ENCODE data around the gene FLOT2. TPM values are rescaled to one million over a fixed set of nuclear protein-coding genes. Genes with fewer than 3 reads are reported as not detected.
A peak's percentile ranks its signal among the peaks of the same experiment; 100 is the strongest.

FLOT2 gene
- total RNA-seq, 1 donor: 35.1 TPM

- Histone ChIP-seq H3K79me2 (ENCODE audit: insufficient read depth, low read length) (peaks cover 96% of the 10 kb centered on the region), H3K27me3 (ENCODE audit: insufficient read depth, low read length) (no peaks in the 10 kb centered on the region), H3K4me2 (ENCODE audit: insufficient read depth, low read length) (no peak overlapping the region), H3K4me1 (ENCODE audit: insufficient read depth, low read length) (peaks cover 44% of the 10 kb centered on the region), H3K4me3 (ENCODE audit: insufficient read depth, low read length) (no peak overlapping the region), H3K9me3 (ENCODE audit: low read depth, low read length) (no peaks in the 10 kb centered on the region), H3K27ac (ENCODE audit: low read depth, low read length) (peak overlapping the region; percentile 94), H3K36me3 (ENCODE audit: insufficient read depth, low read length) (peaks cover 10% of the 10 kb centered on the region), H4K20me1 (ENCODE audit: insufficient read depth, low read length) (peaks cover 50% of the 10 kb centered on the region), H2AFZ (ENCODE audit: low read length) (no peak overlapping the region)
- no peak for DNase-seq (ENCODE audit: insufficient read length, low spot score, missing footprints)
- TF ChIP-seq CTCF (IDR thresholded peaks at IDR 0.05; ENCODE audit: extremely low read depth, low read depth, low read length): no peak
Observed at GRCh38 chr17:28944343-28944742, 46.8 kb upstream of the FLOT2 start.

- no peak overlapping the region for H2AFZ ChIP-seq (ENCODE audit: low read length)
- no peak overlapping the region for H3K27ac ChIP-seq (ENCODE audit: low read depth, low read length)
- no peak overlapping the region for H3K4me2 ChIP-seq (ENCODE audit: insufficient read depth, low read length)
- peaks cover 47% of the 10 kb centered on the region for H3K4me1 ChIP-seq (ENCODE audit: insufficient read depth, low read length)
- no peak for DNase-seq (ENCODE audit: insufficient read length, low spot score, missing footprints)
- no peak overlapping the region for H3K4me3 ChIP-seq (ENCODE audit: insufficient read depth, low read length)
- H3K27me3 ChIP-seq (ENCODE audit: insufficient read depth, low read length): no peaks in the 10 kb centered on the region
- H3K79me2 ChIP-seq (ENCODE audit: insufficient read depth, low read length): peaks cover 96% of the 10 kb centered on the region
- H3K36me3 ChIP-seq (ENCODE audit: insufficient read depth, low read length): peaks cover 14% of the 10 kb centered on the region
- TF ChIP-seq CTCF (IDR thresholded peaks at IDR 0.05; ENCODE audit: extremely low read depth, low read depth, low read length): no peak
- H4K20me1 ChIP-seq (ENCODE audit: insufficient read depth, low read length): peaks cover 63% of the 10 kb centered on the region
- no peaks in the 10 kb centered on the region for H3K9me3 ChIP-seq (ENCODE audit: low read depth, low read length)
Observed at GRCh38 chr17:28942925-28943324, 45.4 kb upstream of the FLOT2 start.

GRCh38 chr17:28941251-28941650 is 43.7 kb upstream of the FLOT2 start:
- Histone ChIP-seq H3K36me3 (ENCODE audit: insufficient read depth, low read length) (peaks cover 14% of the 10 kb centered on the region), H3K27me3 (ENCODE audit: insufficient read depth, low read length) (no peaks in the 10 kb centered on the region), H3K4me2 (ENCODE audit: insufficient read depth, low read length) (no peak overlapping the region), H2AFZ (ENCODE audit: low read length) (no peak overlapping the region), H3K27ac (ENCODE audit: low read depth, low read length) (no peak overlapping the region), H3K4me3 (ENCODE audit: insufficient read depth, low read length) (no peak overlapping the region), H4K20me1 (ENCODE audit: insufficient read depth, low read length) (peaks cover 73% of the 10 kb centered on the region), H3K4me1 (ENCODE audit: insufficient read depth, low read length) (peaks cover 41% of the 10 kb centered on the region), H3K9me3 (ENCODE audit: low read depth, low read length) (no peaks in the 10 kb centered on the region), H3K79me2 (ENCODE audit: insufficient read depth, low read length) (peaks cover 97% of the 10 kb centered on the region)
- TF ChIP-seq CTCF (IDR thresholded peaks at IDR 0.05; ENCODE audit: extremely low read depth, low read depth, low read length): no peak
- DNase-seq (ENCODE audit: insufficient read length, low spot score, missing footprints): no peak

- TF ChIP-seq CTCF (IDR thresholded peaks at IDR 0.05; ENCODE audit: extremely low read depth, low read depth, low read length): no peak
- H4K20me1 ChIP-seq (ENCODE audit: insufficient read depth, low read length): peaks cover 77% of the 10 kb centered on the region
- peaks cover 14% of the 10 kb centered on the region for H3K36me3 ChIP-seq (ENCODE audit: insufficient read depth, low read length)
Observed at GRCh38 chr17:28940675-28941074, 43.1 kb upstream of the FLOT2 start.

More at GRCh38 chr17:28940675-28941074, 43.1 kb upstream of the FLOT2 start:
- Histone ChIP-seq H3K27ac (ENCODE audit: low read depth, low read length) (no peak overlapping the region), H3K4me1 (ENCODE audit: insufficient read depth, low read length) (peaks cover 36% of the 10 kb centered on the region), H3K79me2 (ENCODE audit: insufficient read depth, low read length) (peaks cover 100% of the 10 kb centered on the region), H3K27me3 (ENCODE audit: insufficient read depth, low read length) (no peaks in the 10 kb centered on the region), H2AFZ (ENCODE audit: low read length) (no peak overlapping the region), H3K4me2 (ENCODE audit: insufficient read depth, low read length) (no peak overlapping the region), H3K4me3 (ENCODE audit: insufficient read depth, low read length) (no peak overlapping the region), H3K9me3 (ENCODE audit: low read depth, low read length) (no peaks in the 10 kb centered on the region)
- no peak for DNase-seq (ENCODE audit: insufficient read length, low spot score, missing footprints)
